ENCODE data around the gene ANP32E.

Gene ANP32E

DNA sequence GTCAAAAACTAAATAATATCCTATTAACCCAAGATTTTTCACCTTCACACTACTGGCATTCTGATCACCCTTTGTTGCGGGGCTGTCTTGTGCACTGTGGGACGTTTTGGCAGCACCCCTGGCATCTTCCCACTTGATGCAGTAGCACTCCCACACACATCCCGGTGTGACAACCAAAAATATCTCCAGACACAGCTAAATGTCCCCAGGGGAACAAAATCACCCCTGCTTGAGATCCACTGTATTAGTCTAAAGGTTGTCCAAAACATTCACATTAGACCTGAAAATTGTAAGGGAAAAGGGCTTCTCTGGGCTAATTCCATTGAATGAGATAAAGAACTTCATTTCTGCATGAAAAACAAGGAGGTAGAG lies 48.4 kb downstream of the ANP32E start:
- peak; percentile 80 for TF ChIP-seq EGR2 (tag by site-specific recombination; IDR thresholded peaks at IDR 0.05; ENCODE audit: low read depth)
- TF ChIP-seq, protein P1, sequence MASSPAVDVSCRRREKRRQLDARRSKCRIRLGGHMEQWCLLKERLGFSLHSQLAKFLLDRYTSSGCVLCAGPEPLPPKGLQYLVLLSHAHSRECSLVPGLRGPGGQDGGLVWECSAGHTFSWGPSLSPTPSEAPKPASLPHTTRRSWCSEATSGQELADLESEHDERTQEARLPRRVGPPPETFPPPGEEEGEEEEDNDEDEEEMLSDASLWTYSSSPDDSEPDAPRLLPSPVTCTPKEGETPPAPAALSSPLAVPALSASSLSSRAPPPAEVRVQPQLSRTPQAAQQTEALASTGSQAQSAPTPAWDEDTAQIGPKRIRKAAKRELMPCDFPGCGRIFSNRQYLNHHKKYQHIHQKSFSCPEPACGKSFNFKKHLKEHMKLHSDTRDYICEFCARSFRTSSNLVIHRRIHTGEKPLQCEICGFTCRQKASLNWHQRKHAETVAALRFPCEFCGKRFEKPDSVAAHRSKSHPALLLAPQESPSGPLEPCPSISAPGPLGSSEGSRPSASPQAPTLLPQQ (tag by site-specific recombination; IDR thresholded peaks at IDR 0.05) = no peak
- TF ChIP-seq SP3 (tag by site-specific recombination; IDR thresholded peaks at IDR 0.05) = no peak
- no peak for TF ChIP-seq ZNF155 (tag by site-specific recombination; IDR thresholded peaks at IDR 0.05)
- TF ChIP-seq ZFHX2 (tag by site-specific recombination; conservative IDR thresholded peaks at IDR 0.05) = peak; percentile 83
- TF ChIP-seq ZNF629 (tag by site-specific recombination; IDR thresholded peaks at IDR 0.05) = 0 out of 2 replicates have a peak, but pooled peaks have one; percentile 2
- Histone ChIP-seq H3K4me3 (ENCODE audit: low read depth, low read length) (no peak overlapping the region), H3K27ac (ENCODE audit: extremely low read depth, low read depth, low read length) (no peak overlapping the region), H3K9me3 (ENCODE audit: control insufficient read depth, insufficient read depth, low read depth, low read length) (no peaks in the 10 kb centered on the region), H3K36me3 (ENCODE audit: control insufficient read depth in 2 of 2, insufficient read depth in 1 of 2, low read length in 2 of 2) (no peaks in the 10 kb centered on the region), H3K4me1 (ENCODE audit: control insufficient read depth, insufficient read depth, low read length) (peaks cover 3% of the 10 kb centered on the region; the same call in 1 of the 2 replicates)
- CTCF ChIA-PET = interaction anchor here (0.6 to 3.0 kb wide), 37 partner anchors 9 to 342 kb away, joined by 3 to 29 read pairs (median 4); partner anchors contain the start of gene VPS45
- POLR2A ChIA-PET = interaction anchor here (0.6 to 2.1 kb wide), 3 partner anchors 67 to 833 kb away, joined by 3 to 15 read pairs (median 6); a partner anchor contains a TSS

DNA sequence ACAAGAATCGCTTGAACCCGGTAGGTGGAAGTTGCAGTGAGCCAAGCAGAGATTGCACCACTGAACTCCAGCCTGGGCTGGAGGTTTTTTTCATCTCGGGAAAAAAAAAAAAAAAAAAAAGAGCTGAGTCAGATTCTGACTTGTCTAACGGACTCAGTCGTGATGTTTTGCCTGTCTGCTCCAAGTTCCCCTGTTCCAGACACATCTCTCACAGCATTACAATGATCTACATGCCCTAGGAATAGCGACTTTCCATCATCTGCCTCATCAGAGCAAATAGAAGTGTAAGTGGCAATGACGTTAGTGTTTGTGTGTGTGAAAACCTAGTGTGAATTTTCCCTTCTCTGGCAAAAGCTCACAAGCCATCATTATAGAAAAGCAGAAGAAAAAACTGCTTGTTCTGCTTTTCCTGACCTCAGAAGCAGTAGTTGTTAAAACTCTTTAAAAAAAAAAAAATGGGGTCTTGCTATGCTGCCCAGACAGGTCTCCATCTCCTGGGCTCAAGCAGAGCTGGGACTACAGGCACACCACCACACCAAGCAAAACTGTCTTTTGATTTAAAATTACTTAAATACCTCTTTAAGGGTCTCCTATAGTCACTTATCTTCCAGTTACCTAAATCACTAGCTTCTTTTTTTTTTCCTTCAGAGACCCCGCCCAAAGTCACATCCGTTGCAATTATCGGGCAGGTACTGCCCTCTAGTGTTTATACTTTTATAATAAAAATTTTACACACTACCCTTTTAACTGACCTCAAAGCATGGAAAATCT lies 48.9 kb downstream of the ANP32E start:
- H3K36me3 ChIP-seq (ENCODE audit: control insufficient read depth in 2 of 2, insufficient read depth in 1 of 2, low read length in 2 of 2) = no peaks in the 10 kb centered on the region
- H3K9me3 ChIP-seq (ENCODE audit: control insufficient read depth, insufficient read depth, low read depth, low read length) = no peaks in the 10 kb centered on the region
- TF ChIP-seq YY2 (tag by site-specific recombination; IDR thresholded peaks at IDR 0.05) = no peak
- no peak for TF ChIP-seq ZEB2 (tag by site-specific recombination; IDR thresholded peaks at IDR 0.05)
- TF ChIP-seq, protein P2, sequence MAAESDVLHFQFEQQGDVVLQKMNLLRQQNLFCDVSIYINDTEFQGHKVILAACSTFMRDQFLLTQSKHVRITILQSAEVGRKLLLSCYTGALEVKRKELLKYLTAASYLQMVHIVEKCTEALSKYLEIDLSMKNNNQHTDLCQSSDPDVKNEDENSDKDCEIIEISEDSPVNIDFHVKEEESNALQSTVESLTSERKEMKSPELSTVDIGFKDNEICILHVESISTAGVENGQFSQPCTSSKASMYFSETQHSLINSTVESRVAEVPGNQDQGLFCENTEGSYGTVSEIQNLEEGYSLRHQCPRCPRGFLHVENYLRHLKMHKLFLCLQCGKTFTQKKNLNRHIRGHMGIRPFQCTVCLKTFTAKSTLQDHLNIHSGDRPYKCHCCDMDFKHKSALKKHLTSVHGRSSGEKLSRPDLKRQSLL (tag by site-specific recombination; IDR thresholded peaks at IDR 0.05) = peak; percentile 57; the same call in 1 of the 2 replicates
- TF ChIP-seq, protein P3, sequence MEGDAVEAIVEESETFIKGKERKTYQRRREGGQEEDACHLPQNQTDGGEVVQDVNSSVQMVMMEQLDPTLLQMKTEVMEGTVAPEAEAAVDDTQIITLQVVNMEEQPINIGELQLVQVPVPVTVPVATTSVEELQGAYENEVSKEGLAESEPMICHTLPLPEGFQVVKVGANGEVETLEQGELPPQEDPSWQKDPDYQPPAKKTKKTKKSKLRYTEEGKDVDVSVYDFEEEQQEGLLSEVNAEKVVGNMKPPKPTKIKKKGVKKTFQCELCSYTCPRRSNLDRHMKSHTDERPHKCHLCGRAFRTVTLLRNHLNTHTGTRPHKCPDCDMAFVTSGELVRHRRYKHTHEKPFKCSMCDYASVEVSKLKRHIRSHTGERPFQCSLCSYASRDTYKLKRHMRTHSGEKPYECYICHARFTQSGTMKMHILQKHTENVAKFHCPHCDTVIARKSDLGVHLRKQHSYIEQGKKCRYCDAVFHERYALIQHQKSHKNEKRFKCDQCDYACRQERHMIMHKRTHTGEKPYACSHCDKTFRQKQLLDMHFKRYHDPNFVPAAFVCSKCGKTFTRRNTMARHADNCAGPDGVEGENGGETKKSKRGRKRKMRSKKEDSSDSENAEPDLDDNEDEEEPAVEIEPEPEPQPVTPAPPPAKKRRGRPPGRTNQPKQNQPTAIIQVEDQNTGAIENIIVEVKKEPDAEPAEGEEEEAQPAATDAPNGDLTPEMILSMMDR (tag by site-specific recombination; IDR thresholded peaks at IDR 0.05) = peak; percentile 27; the same call in 1 of the 2 replicates
- 0 out of 2 replicates have a peak, but pooled peaks have one; percentile 17 for TF ChIP-seq ZNF629 (tag by site-specific recombination; IDR thresholded peaks at IDR 0.05)
- no peak for TF ChIP-seq ZNF16 (tag by site-specific recombination; IDR thresholded peaks at IDR 0.05; ENCODE audit: low read depth)
- 0 out of 2 replicates have a peak, but pooled peaks have one; percentile 12 for TF ChIP-seq KLF9 (tag by site-specific recombination; IDR thresholded peaks at IDR 0.05; ENCODE audit: low read depth)
- TF ChIP-seq ZBTB44 (tag by site-specific recombination; IDR thresholded peaks at IDR 0.05) = 0 out of 2 replicates have a peak, but pooled peaks have one; percentile 29
- peak; percentile 96 for TF ChIP-seq ZNF121 (tag by site-specific recombination; IDR thresholded peaks at IDR 0.05)
- TF ChIP-seq, protein P4, sequence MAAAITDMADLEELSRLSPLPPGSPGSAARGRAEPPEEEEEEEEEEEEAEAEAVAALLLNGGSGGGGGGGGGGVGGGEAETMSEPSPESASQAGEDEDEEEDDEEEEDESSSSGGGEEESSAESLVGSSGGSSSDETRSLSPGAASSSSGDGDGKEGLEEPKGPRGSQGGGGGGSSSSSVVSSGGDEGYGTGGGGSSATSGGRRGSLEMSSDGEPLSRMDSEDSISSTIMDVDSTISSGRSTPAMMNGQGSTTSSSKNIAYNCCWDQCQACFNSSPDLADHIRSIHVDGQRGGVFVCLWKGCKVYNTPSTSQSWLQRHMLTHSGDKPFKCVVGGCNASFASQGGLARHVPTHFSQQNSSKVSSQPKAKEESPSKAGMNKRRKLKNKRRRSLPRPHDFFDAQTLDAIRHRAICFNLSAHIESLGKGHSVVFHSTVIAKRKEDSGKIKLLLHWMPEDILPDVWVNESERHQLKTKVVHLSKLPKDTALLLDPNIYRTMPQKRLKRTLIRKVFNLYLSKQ (tag by site-specific recombination; IDR thresholded peaks at IDR 0.05; ENCODE audit: borderline replicate concordance) = no peak
- peak; percentile 85 for TF ChIP-seq ZNF654 (tag by site-specific recombination; IDR thresholded peaks at IDR 0.05; ENCODE audit: low read depth)
- TF ChIP-seq PATZ1 (tag by site-specific recombination; IDR thresholded peaks at IDR 0.05) = peak; percentile 56; the same call in 1 of the 2 replicates
- TF ChIP-seq GLIS1 (tag by site-specific recombination; IDR thresholded peaks at IDR 0.05) = peak; percentile 60
- 0 out of 2 replicates have a peak, but pooled peaks have one; percentile 22 for TF ChIP-seq ZNF561 (tag by site-specific recombination; IDR thresholded peaks at IDR 0.05; ENCODE audit: borderline replicate concordance)
- 0 out of 2 replicates have a peak, but pooled peaks have one; percentile 34 for TF ChIP-seq PRDM1 (tag by site-specific recombination; IDR thresholded peaks at IDR 0.05)
- CTCF ChIA-PET = interaction anchor here (0.6 to 3.0 kb wide), 44 partner anchors 9 to 342 kb away, joined by 3 to 29 read pairs (median 4); partner anchors contain the start of gene VPS45
- POLR2A ChIA-PET = interaction anchor here (0.6 to 2.1 kb wide), 3 partner anchors 119 to 834 kb away, joined by 3 to 15 read pairs (median 3); partner anchors contain the start of gene VPS45
- peaks cover 3% of the 10 kb centered on the region; the same call in 1 of the 2 replicates for H3K4me1 ChIP-seq (ENCODE audit: control insufficient read depth, insufficient read depth, low read length)
- no peak overlapping the region for H3K4me3 ChIP-seq (ENCODE audit: low read depth, low read length)
- H3K27ac ChIP-seq (ENCODE audit: extremely low read depth, low read depth, low read length) = no peak overlapping the region

Data from HEK293 (cell line).